ENCODE data around the gene TH.

- TF ChIP-seq TFE3 (CRISPR knock-in tag; IDR thresholded peaks at IDR 0.05) (no peak), CBX8 (IDR thresholded peaks at IDR 0.05; ENCODE audit: borderline replicate concordance, extremely low read depth, low read depth, low read length, poor library complexity, severe bottlenecking) (no peak)
Observed at GRCh38 chr11:2153581-2154194, 17.9 kb downstream of the TH start.

All from K562 (cell line).